GM12892 (cell line): ENCODE measurements around the gene MRPL45.
"Not testable (repeated sequence)": the region's sequence is repeated elsewhere in the genome, so short reads cannot be mapped to it uniquely, and the experiment has no call there.

Experiments
- POLR2A ChIP-seq: IDR thresholded peaks from 2 replicates; pipeline ENCODE4 v1.6.1; 2011; ENCODE audit warnings: low read depth, low read length, control low read depth
- TAF1 ChIP-seq: IDR thresholded peaks from 2 replicates; pipeline ENCODE4 v1.6.1; 2011; ENCODE audit warnings: low read depth, mild to moderate bottlenecking, control low read depth, low read length, borderline replicate concordance

- not testable (repeated sequence) for TF ChIP-seq POLR2A, TAF1
Measured at GRCh38 chr17:38286501-38287091, 10.4 kb upstream of the MRPL45 start.
